Esophagus squamous epithelium (tissue), 4 donors: ENCODE data around the gene EI24.

Experiments
- POLR2A ChIP-seq, 4 donors: fragments of 450-650 bp; IDR thresholded peaks; one replicate each; pipeline ENCODE4 v1.6.1; 2017; ENCODE audit warnings: antibody characterized with exemption in 4 of 4, mild to moderate bottlenecking in 4 of 4, moderate library complexity in 3 of 4
- TF ChIP-seq, protein P1 (sequence below), 6 experiments: fragments of 450-650 bp in 4 of 6; fragments of 200-600 bp in 2 of 6; sonication (generic) in 2 of 6; IDR thresholded peaks; one replicate each; pipeline ENCODE4 v1.5.1; 2016 to 2019; ENCODE audit warnings: antibody characterized with exemption in 6 of 6, mild to moderate bottlenecking in 4 of 6, moderate library complexity in 4 of 6

DNA sequence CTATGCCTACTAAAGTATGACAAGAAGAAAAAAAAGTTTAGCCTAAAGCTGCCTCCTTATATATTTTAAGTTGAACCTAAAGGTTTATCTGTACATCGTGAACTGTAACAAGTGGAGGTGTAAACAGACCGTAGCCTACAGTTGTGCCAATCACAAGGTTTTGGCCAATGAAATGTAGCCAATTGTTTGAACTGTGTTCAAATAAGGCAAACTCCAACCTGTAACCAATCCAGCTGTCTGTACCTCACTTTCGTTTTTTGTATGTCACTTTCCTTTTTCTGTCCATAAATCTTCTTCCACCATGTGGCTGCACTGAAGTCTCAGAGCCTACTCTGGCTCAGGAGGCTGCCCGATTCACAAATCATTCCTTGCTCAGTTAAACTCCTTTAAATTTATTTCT is 6.8 kb upstream of the EI24 start:
- TF ChIP-seq, protein P1, sequence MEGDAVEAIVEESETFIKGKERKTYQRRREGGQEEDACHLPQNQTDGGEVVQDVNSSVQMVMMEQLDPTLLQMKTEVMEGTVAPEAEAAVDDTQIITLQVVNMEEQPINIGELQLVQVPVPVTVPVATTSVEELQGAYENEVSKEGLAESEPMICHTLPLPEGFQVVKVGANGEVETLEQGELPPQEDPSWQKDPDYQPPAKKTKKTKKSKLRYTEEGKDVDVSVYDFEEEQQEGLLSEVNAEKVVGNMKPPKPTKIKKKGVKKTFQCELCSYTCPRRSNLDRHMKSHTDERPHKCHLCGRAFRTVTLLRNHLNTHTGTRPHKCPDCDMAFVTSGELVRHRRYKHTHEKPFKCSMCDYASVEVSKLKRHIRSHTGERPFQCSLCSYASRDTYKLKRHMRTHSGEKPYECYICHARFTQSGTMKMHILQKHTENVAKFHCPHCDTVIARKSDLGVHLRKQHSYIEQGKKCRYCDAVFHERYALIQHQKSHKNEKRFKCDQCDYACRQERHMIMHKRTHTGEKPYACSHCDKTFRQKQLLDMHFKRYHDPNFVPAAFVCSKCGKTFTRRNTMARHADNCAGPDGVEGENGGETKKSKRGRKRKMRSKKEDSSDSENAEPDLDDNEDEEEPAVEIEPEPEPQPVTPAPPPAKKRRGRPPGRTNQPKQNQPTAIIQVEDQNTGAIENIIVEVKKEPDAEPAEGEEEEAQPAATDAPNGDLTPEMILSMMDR (IDR thresholded peaks at IDR 0.05) = no peak
- no peak for TF ChIP-seq POLR2A (IDR thresholded peaks at IDR 0.05)
